Esophagus squamous epithelium (tissue), 5 donors: Measurements from ENCODE around the gene PIGU. TPM values are rescaled to one million over a fixed set of nuclear protein-coding genes. Genes with fewer than 3 reads are reported as not detected.

Source experiments
- DNase-seq: peaks from one replicate; lab custom pipeline; 2025; lab: John Stamatoyannopoulos, UW
- H3K27ac ChIP-seq, 4 donors: fragments of 200-600 bp; sonication (generic); one replicate each; pipeline ENCODE4 v1.5.1; 2016 to 2019; ENCODE audit warnings: mild to moderate bottlenecking in 1 of 4
- H3K27me3 ChIP-seq, 4 donors: fragments of 200-600 bp; sonication (generic); 1 replicate in 3 of 4; 2 replicates in 1 of 4; pipeline versions ENCODE4 v1.5.1 to v1.6.0; 2017 to 2021; ENCODE audit warnings: antibody characterized with exemption in 1 of 4
- H3K36me3 ChIP-seq, 3 donors: fragments of 200-600 bp; sonication (generic); one replicate each; pipeline ENCODE4 v1.5.1; 2016 to 2019
- H3K4me1 ChIP-seq, 3 donors: fragments of 200-600 bp; sonication (generic); one replicate each; pipeline ENCODE4 v1.5.1; 2017 to 2019
- H3K4me3 ChIP-seq, 4 donors: fragments of 200-600 bp; sonication (generic); 1 replicate in 3 of 4; 2 replicates in 1 of 4; pipeline ENCODE4 v1.5.1; 2016 to 2019; ENCODE audit warnings: mild to moderate bottlenecking in 2 of 4, moderate library complexity in 1 of 4
- H3K9me3 ChIP-seq, 3 donors: fragments of 200-600 bp; sonication (generic); one replicate each; pipeline ENCODE4 v1.5.1; 2016 to 2019
- CTCF ChIP-seq, 6 experiments: fragments of 450-650 bp in 4 of 6; fragments of 200-600 bp in 2 of 6; sonication (generic) in 2 of 6; IDR thresholded peaks; one replicate each; pipeline ENCODE4 v1.5.1; 2016 to 2019; ENCODE audit warnings: antibody characterized with exemption in 6 of 6, mild to moderate bottlenecking in 4 of 6, moderate library complexity in 4 of 6
- POLR2A ChIP-seq, 4 donors: fragments of 450-650 bp; IDR thresholded peaks; one replicate each; pipeline ENCODE4 v1.6.1; 2017; ENCODE audit warnings: antibody characterized with exemption in 4 of 4, mild to moderate bottlenecking in 4 of 4, moderate library complexity in 3 of 4
- WGBS, 2 donors: methylation state at CpG; one replicate each; pipeline ENCODE4 v1.1.5; 2018; 5-methylcytosine and 5-hydroxymethylcytosine counted together
- intact Hi-C: fragments of 100-400 bp; cut with DNase I; formaldehyde crosslinking; loops from one replicate; pipeline ENCODE4 v1.15.0; 2022
- small RNA-seq, 4 donors: library from RNA; depleted of rRNA; stranded (forward); fragments of <200 nt; gene quantifications; one replicate each; pipeline ENCODE3, GENCODE V24; 2016
- total RNA-seq, 4 donors: library from RNA; depleted of rRNA; stranded (reverse); fragments of >200 nt; gene quantifications; one replicate each; pipeline ENCODE4 v1.1.0, GENCODE V29; 2016
- donor health status: DM: yes; HTN: yes; CAD: no.

Gene PIGU
- total RNA-seq, 4 donors from 2014 or later, result 14.8 to 27.1 (median 17.6) TPM

GRCh38 chr20:34512266-34512954 is 164.5 kb downstream of the PIGU start:
- intact Hi-C loops, result no loop called here
- Histone ChIP-seq H3K4me3 (no peak overlapping the region), H3K36me3 (peaks cover 0 to 51% (median 4%) of the 10 kb centered on the region in 3 donors), H3K4me1 (peaks cover 0 to 44% (median 12%) of the 10 kb centered on the region in 3 donors), H3K27me3 (no peaks in the 10 kb centered on the region), H3K9me3 (no peaks in the 10 kb centered on the region), H3K27ac (peak overlapping the region in 3 of 4 donors; percentile 17 to 41 (median 24))
- WGBS, 2 donors, result 86 to 95% methylated on average over 4 of the region's 4 CpGs
- TF ChIP-seq CTCF (IDR thresholded peaks at IDR 0.05) (no peak), POLR2A (IDR thresholded peaks at IDR 0.05) (no peak)
- DNase-seq, result no peak

GRCh38 chr20:34511891-34512265 is 165.0 kb downstream of the PIGU start:
- WGBS, 2 donors, result 67 to 93% methylated on average over 3 of the region's 3 CpGs
- Histone ChIP-seq H3K27me3 (no peaks in the 10 kb centered on the region), H3K4me3 (no peak overlapping the region), H3K4me1 (peaks cover 0 to 38% (median 11%) of the 10 kb centered on the region in 3 donors), H3K27ac (no peak overlapping the region), H3K9me3 (no peaks in the 10 kb centered on the region), H3K36me3 (peaks cover 0 to 56% (median 4%) of the 10 kb centered on the region in 3 donors)
- intact Hi-C loops, result no loop called here
- TF ChIP-seq POLR2A (IDR thresholded peaks at IDR 0.05), result no peak
- no peak for TF ChIP-seq CTCF (IDR thresholded peaks at IDR 0.05)
- no peak for DNase-seq

- intact Hi-C loops, result no loop called here
- peaks cover 0 to 32% (median 11%) of the 10 kb centered on the region in 3 donors for H3K4me1 ChIP-seq
- H3K36me3 ChIP-seq, result peaks cover 4 to 69% (median 10%) of the 10 kb centered on the region in 3 donors
- 92 to 100% methylated on average over 1 of the region's 1 CpG for WGBS, 2 donors
- H3K27me3 ChIP-seq, result no peaks in the 10 kb centered on the region
- H3K27ac ChIP-seq, result no peak overlapping the region
- no peak for DNase-seq
- no peak overlapping the region for H3K4me3 ChIP-seq
- H3K9me3 ChIP-seq, result no peaks in the 10 kb centered on the region
- TF ChIP-seq CTCF (IDR thresholded peaks at IDR 0.05) (no peak), POLR2A (IDR thresholded peaks at IDR 0.05) (no peak)
These were observed 166.3 kb downstream of the PIGU start for GRCh38 chr20:34510575-34510974.

Small RNA genes lying within 50 kb of the gene (small RNA-seq; reads per million reads assigned to genes)
- gene AL118520.1 (0 to 0.14 (median 0) reads per million in 4 donors), gene RF00019 (0 reads per million in 4 donors)

Other genes starting within 250 kb of the PIGU start
- 100 to 1,000 TPM in 2 of 4 donors, 10 to 100 TPM in 2; 77.9 to 108 (median 97.2) TPM for gene DYNLRB1, start 160.7 kb downstream of the PIGU start, total RNA-seq
- gene MAP1LC3A, start 118.4 kb downstream of the PIGU start, total RNA-seq, result 10 to 100 TPM in 3 of 4 donors, 1 to 10 TPM in 1; 7.5 to 24.6 (median 19.4) TPM
- gene TP53INP2, start 27.3 kb upstream of the PIGU start, total RNA-seq, result 10 to 100 TPM; 11.8 to 40.8 (median 36.2) TPM
- gene NCOA6, start 148.6 kb upstream of the PIGU start, total RNA-seq, result 10 to 100 TPM; 11.6 to 21.8 (median 18.1) TPM
- 1 to 10 TPM; 1.8 to 8.2 (median 5.1) TPM for gene GGT7, start 195.8 kb upstream of the PIGU start, total RNA-seq
- 10 to 100 TPM; 29.5 to 69.1 (median 43.6) TPM for gene ACSS2, start 199.5 kb upstream of the PIGU start, total RNA-seq